ENCODE data around the gene IFI27L1. TPM values are rescaled to one million over a fixed set of nuclear protein-coding genes. Genes with fewer than 3 reads are reported as not detected.

Gene IFI27L1
- total RNA-seq, 1 experiment from 2014 or later, result 26.0 TPM

GRCh38 chr14:94048691-94049624 is 32.2 kb upstream of the IFI27L1 start:
- H3K4me3 ChIP-seq (replicated peaks in 1 of 2; ENCODE audit: low read depth in 1 of 2, low read length in 2 of 2), result no peak overlapping the region
- ChIA-PET RAD21 (ENCODE audit: low non-redundant PET in 1 of 2, low total read pairs in 2 of 2, uncharacterized antibody in 2 of 2, unreplicated experiment in 2 of 2) (no interaction called here), CTCF (interaction anchor here (1.0 kb wide), 2 partner anchors 20 to 88 kb away, joined by 3 read pairs; no protein-coding TSS in a partner anchor), POLR2A (no interaction called here)
- no peak overlapping the region for H3K4me2 ChIP-seq (ENCODE audit: low read length)
- ATAC-seq (no peak), DNase-seq (ENCODE audit: low read depth, low spot score) (no peak)
- H3K9me3 ChIP-seq (ENCODE audit: control insufficient read depth in 1 of 2, insufficient read depth in 1 of 2, low read depth in 1 of 2, low read length in 2 of 2), result no peaks in the 10 kb centered on the region
- no TSS peak for BruUV-seq (replicated peaks)
- H3K27ac ChIP-seq (ENCODE audit: low read depth, low read length), result no peak overlapping the region
- no peaks in the 10 kb centered on the region for H4K20me1 ChIP-seq (ENCODE audit: insufficient read depth)
- no peak overlapping the region for H3K9ac ChIP-seq (ENCODE audit: low read length)
- intact Hi-C loops (cut with micrococcal nuclease), result no loop called here
- peaks cover 29 to 55% of the 10 kb centered on the region in 2 experiments; a peak in 3 of 4 replicates for H3K36me3 ChIP-seq (ENCODE audit: control insufficient read depth in 1 of 2, insufficient read depth in 2 of 2, low read length in 2 of 2)
- H3K27me3 ChIP-seq (ENCODE audit: insufficient read depth, low read length), result no peaks in the 10 kb centered on the region
- H3K9me2 ChIP-seq (ENCODE audit: insufficient read depth), result no peaks in the 10 kb centered on the region
- no peaks in the 10 kb centered on the region for H3K4me1 ChIP-seq (ENCODE audit: control insufficient read depth in 1 of 2, insufficient read depth in 2 of 2, low read length in 2 of 2)
- H2AFZ ChIP-seq (ENCODE audit: low read depth, low read length, poor library complexity, severe bottlenecking), result no peak overlapping the region
- TF ChIP-seq YY1 (IDR thresholded peaks at IDR 0.05; ENCODE audit: extremely low read depth, insufficient replicate concordance, low read depth, low read length) (no peak), EZH2phosphoT487 (IDR thresholded peaks at IDR 0.05; ENCODE audit: borderline replicate concordance) (no peak), SP1 (IDR thresholded peaks at IDR 0.05; ENCODE audit: low read depth) (no peak), ELF1 (IDR thresholded peaks at IDR 0.05; ENCODE audit: borderline replicate concordance, low read depth) (no peak), POLR2AphosphoS5 (IDR thresholded peaks at IDR 0.05; ENCODE audit: low read depth, low read length) (peak; percentile 11; the same call in 1 of the 2 replicates)
- H3K79me2 ChIP-seq (ENCODE audit: insufficient read depth, low read length), result no peaks in the 10 kb centered on the region; the same call in 1 of the 2 replicates

GRCh38 chr14:94049625-94050023 is 31.5 kb upstream of the IFI27L1 start:
- H3K27ac ChIP-seq (ENCODE audit: low read depth, low read length), result no peak overlapping the region
- no peak overlapping the region for H3K4me2 ChIP-seq (ENCODE audit: low read length)
- RAD21 ChIA-PET (ENCODE audit: low non-redundant PET in 1 of 2, low total read pairs in 2 of 2, uncharacterized antibody in 2 of 2, unreplicated experiment in 2 of 2), result no interaction called here
- H3K4me3 ChIP-seq (replicated peaks in 1 of 2; ENCODE audit: low read depth in 1 of 2, low read length in 2 of 2), result no peak overlapping the region
- H2AFZ ChIP-seq (ENCODE audit: low read depth, low read length, poor library complexity, severe bottlenecking), result no peak overlapping the region
- no peaks in the 10 kb centered on the region for H3K27me3 ChIP-seq (ENCODE audit: insufficient read depth, low read length)
- CTCF ChIA-PET, result interaction anchor here (1.0 kb wide), 1 partner anchor 87 kb away, joined by 3 read pairs; no protein-coding TSS in a partner anchor
- no peaks in the 10 kb centered on the region for H3K9me2 ChIP-seq (ENCODE audit: insufficient read depth)
- H3K9me3 ChIP-seq (ENCODE audit: control insufficient read depth in 1 of 2, insufficient read depth in 1 of 2, low read depth in 1 of 2, low read length in 2 of 2), result no peaks in the 10 kb centered on the region
- no peak overlapping the region for H3K9ac ChIP-seq (ENCODE audit: low read length)
- DNase-seq (ENCODE audit: low read depth, low spot score) (no peak), ATAC-seq (no peak)
- no peak for TF ChIP-seq ELF1 (IDR thresholded peaks at IDR 0.05; ENCODE audit: borderline replicate concordance, low read depth)
- TF ChIP-seq SIN3A (IDR thresholded peaks at IDR 0.05; ENCODE audit: low read depth), result no peak
- no peak for TF ChIP-seq CEBPB (IDR thresholded peaks at IDR 0.05; ENCODE audit: low read depth)
- TF ChIP-seq SRF (IDR thresholded peaks at IDR 0.05; ENCODE audit: low read depth), result no peak
- TF ChIP-seq YY1 (IDR thresholded peaks at IDR 0.05; ENCODE audit: extremely low read depth, insufficient replicate concordance, low read depth, low read length), result no peak
- TF ChIP-seq ATF3 (IDR thresholded peaks at IDR 0.05), result no peak
- no peak for TF ChIP-seq TCF7L2 (IDR thresholded peaks at IDR 0.05; ENCODE audit: borderline replicate concordance, extremely low read depth, insufficient read depth, insufficient read length)
- TF ChIP-seq ZFX (IDR thresholded peaks at IDR 0.05), result no peak
- TF ChIP-seq EZH2phosphoT487 (IDR thresholded peaks at IDR 0.05; ENCODE audit: borderline replicate concordance), result no peak
- TF ChIP-seq MAX (IDR thresholded peaks at IDR 0.05), result no peak
- no peak for TF ChIP-seq FOSL1 (IDR thresholded peaks at IDR 0.05; ENCODE audit: low read depth)
- no peak for TF ChIP-seq CBX3 (IDR thresholded peaks at IDR 0.05; ENCODE audit: low read depth)
- TF ChIP-seq POLR2A (IDR thresholded peaks at IDR 0.05; ENCODE audit: borderline replicate concordance, extremely low read depth, insufficient read depth, insufficient read length), result no peak
- no peaks in the 10 kb centered on the region; the same call in 1 of the 2 replicates for H3K79me2 ChIP-seq (ENCODE audit: insufficient read depth, low read length)
- intact Hi-C loops (cut with micrococcal nuclease), result loop anchor here (2.0 kb wide), 1 partner anchor 131 kb away; no protein-coding TSS in a partner anchor
- no peaks in the 10 kb centered on the region for H4K20me1 ChIP-seq (ENCODE audit: insufficient read depth)
- peaks cover 36 to 61% of the 10 kb centered on the region in 2 experiments; a peak in 3 of 4 replicates for H3K36me3 ChIP-seq (ENCODE audit: control insufficient read depth in 1 of 2, insufficient read depth in 2 of 2, low read length in 2 of 2)
- POLR2A ChIA-PET, result no interaction called here
- H3K4me1 ChIP-seq (ENCODE audit: control insufficient read depth in 1 of 2, insufficient read depth in 2 of 2, low read length in 2 of 2), result no peaks in the 10 kb centered on the region
- BruUV-seq (replicated peaks), result no TSS peak

All from HCT116 (cell line).